Measurements from ENCODE around the gene ZNF521. TPM values are rescaled to one million over a fixed set of nuclear protein-coding genes. Genes with fewer than 3 reads are reported as not detected.

Gene ZNF521
- total and polyA plus RNA-seq, 10 of the 15 experiments (the other 5 are each of a cell fraction or from before 2014, with no cell fraction given) = 0.02 to 0.05 (median 0.04) TPM; not detected in 6

DNA sequence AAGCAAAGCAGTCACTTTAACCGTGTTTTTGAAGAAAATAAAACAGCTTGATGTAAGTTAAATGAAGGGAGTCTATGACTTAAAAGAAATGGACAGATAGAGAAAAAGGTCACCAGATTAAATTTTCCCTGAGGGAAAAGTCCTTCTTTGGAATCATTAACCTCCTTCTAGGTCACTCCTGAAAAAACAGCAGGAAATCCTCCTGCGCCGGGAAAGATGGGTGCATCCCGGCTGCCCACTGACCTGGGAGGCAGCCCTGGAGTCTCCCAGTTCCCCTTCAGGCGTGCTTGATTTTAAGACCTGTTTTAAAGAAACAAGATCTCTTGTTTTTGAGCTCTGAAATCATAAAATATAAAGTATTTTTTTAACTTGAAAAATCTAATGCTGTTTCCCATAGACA lies 18.4 kb upstream of the ZNF521 start:
- no peaks in the 10 kb centered on the region for H3K27me3 ChIP-seq (replicated peaks in 1 of 2; ENCODE audit: control insufficient read depth in 2 of 2, insufficient read depth in 2 of 2, low read length in 1 of 2)
- no TSS peak for BruUV-seq (replicated peaks)
- FAIRE-seq (no peak), DNase-seq (ENCODE audit: low read depth, low spot score) (no peak), ATAC-seq (no peak)
- H3K4me1 ChIP-seq (ENCODE audit: control insufficient read depth, insufficient read depth, low read length) = no peaks in the 10 kb centered on the region
- ChIA-PET RAD21 (ENCODE audit: unreplicated experiment) (no interaction called here), CTCF (interaction anchor here (0.8 kb wide), 1 partner anchor 488 kb away, joined by 3 read pairs; no protein-coding TSS in a partner anchor), SMC1A (ENCODE audit: uncharacterized antibody, unreplicated experiment) (interaction anchor here (0.6 kb wide), 1 partner anchor 85 kb away, joined by 3 read pairs; no protein-coding TSS in a partner anchor), POLR2A (no interaction called here)
- H3K4me3 ChIP-seq = no peak overlapping the region
- no peak overlapping the region for H3K4me2 ChIP-seq (ENCODE audit: control insufficient read depth, insufficient read depth)
- no peaks in the 10 kb centered on the region for H3K79me2 ChIP-seq (ENCODE audit: control insufficient read depth, insufficient read depth, low read length)
- WGBS (ENCODE audit: insufficient coverage, insufficient replicate concordance, low lambda C conversion rate, missing lambda C conversion rate) = 69% methylated on average over 5 of the region's 5 CpGs
- no peaks in the 10 kb centered on the region for H3K36me3 ChIP-seq (ENCODE audit: control insufficient read depth in 2 of 2, insufficient read depth in 2 of 2, low read length in 1 of 2)
- intact Hi-C loops (cut with micrococcal nuclease; ENCODE audit: unreplicated experiment) = no loop called here
- no peak overlapping the region for H3K9ac ChIP-seq (ENCODE audit: control insufficient read depth, insufficient read depth, low read length)
- TF ChIP-seq TBL1XR1 (IDR thresholded peaks at IDR 0.05; ENCODE audit: low read depth, low read length) (no peak), SMC3 (IDR thresholded peaks at IDR 0.05; ENCODE audit: borderline replicate concordance, low read length) (no peak), YY1 (IDR thresholded peaks at IDR 0.05; ENCODE audit: low read depth, low read length) (no peak), CBX5 (IDR thresholded peaks at IDR 0.05; ENCODE audit: low read depth) (no peak), SPI1 (IDR thresholded peaks at IDR 0.05; ENCODE audit: borderline replicate concordance, insufficient read depth, low read depth, low read length) (no peak), SREBF1 (IDR thresholded peaks at IDR 0.05; ENCODE audit: low read length) (no peak), LARP7 (IDR thresholded peaks at IDR 0.05) (no peak), ZSCAN29 (IDR thresholded peaks at IDR 0.05) (no peak), WRNIP1 (IDR thresholded peaks at IDR 0.05; ENCODE audit: borderline replicate concordance, low read depth, low read length) (no peak), RFX5 (IDR thresholded peaks at IDR 0.05; ENCODE audit: low read depth, low read length) (no peak), RAD51 (IDR thresholded peaks at IDR 0.05) (no peak)
- TF ChIP-seq, protein P1, sequence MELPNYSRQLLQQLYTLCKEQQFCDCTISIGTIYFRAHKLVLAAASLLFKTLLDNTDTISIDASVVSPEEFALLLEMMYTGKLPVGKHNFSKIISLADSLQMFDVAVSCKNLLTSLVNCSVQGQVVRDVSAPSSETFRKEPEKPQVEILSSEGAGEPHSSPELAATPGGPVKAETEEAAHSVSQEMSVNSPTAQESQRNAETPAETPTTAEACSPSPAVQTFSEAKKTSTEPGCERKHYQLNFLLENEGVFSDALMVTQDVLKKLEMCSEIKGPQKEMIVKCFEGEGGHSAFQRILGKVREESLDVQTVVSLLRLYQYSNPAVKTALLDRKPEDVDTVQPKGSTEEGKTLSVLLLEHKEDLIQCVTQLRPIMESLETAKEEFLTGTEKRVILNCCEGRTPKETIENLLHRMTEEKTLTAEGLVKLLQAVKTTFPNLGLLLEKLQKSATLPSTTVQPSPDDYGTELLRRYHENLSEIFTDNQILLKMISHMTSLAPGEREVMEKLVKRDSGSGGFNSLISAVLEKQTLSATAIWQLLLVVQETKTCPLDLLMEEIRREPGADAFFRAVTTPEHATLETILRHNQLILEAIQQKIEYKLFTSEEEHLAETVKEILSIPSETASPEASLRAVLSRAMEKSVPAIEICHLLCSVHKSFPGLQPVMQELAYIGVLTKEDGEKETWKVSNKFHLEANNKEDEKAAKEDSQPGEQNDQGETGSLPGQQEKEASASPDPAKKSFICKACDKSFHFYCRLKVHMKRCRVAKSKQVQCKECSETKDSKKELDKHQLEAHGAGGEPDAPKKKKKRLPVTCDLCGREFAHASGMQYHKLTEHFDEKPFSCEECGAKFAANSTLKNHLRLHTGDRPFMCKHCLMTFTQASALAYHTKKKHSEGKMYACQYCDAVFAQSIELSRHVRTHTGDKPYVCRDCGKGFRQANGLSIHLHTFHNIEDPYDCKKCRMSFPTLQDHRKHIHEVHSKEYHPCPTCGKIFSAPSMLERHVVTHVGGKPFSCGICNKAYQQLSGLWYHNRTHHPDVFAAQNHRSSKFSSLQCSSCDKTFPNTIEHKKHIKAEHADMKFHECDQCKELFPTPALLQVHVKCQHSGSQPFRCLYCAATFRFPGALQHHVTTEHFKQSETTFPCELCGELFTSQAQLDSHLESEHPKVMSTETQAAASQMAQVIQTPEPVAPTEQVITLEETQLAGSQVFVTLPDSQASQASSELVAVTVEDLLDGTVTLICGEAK (IDR thresholded peaks at IDR 0.05; ENCODE audit: borderline replicate concordance) = no peak
- TF ChIP-seq, protein P2, sequence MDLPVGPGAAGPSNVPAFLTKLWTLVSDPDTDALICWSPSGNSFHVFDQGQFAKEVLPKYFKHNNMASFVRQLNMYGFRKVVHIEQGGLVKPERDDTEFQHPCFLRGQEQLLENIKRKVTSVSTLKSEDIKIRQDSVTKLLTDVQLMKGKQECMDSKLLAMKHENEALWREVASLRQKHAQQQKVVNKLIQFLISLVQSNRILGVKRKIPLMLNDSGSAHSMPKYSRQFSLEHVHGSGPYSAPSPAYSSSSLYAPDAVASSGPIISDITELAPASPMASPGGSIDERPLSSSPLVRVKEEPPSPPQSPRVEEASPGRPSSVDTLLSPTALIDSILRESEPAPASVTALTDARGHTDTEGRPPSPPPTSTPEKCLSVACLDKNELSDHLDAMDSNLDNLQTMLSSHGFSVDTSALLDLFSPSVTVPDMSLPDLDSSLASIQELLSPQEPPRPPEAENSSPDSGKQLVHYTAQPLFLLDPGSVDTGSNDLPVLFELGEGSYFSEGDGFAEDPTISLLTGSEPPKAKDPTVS (IDR thresholded peaks at IDR 0.05; ENCODE audit: low read depth, low read length) = no peak
- TF ChIP-seq, protein P3, sequence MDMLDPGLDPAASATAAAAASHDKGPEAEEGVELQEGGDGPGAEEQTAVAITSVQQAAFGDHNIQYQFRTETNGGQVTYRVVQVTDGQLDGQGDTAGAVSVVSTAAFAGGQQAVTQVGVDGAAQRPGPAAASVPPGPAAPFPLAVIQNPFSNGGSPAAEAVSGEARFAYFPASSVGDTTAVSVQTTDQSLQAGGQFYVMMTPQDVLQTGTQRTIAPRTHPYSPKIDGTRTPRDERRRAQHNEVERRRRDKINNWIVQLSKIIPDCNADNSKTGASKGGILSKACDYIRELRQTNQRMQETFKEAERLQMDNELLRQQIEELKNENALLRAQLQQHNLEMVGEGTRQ (IDR thresholded peaks at IDR 0.05; ENCODE audit: borderline replicate concordance, low read depth, low read length) = no peak
- no peaks in the 10 kb centered on the region for H4K20me1 ChIP-seq (ENCODE audit: control insufficient read depth, insufficient read depth)
- H2AFZ ChIP-seq (ENCODE audit: control insufficient read depth, low read depth, low read length) = no peak overlapping the region
- in situ Hi-C loops (cut with MboI) = no loop called here
- H3K27ac ChIP-seq (ENCODE audit: control insufficient read depth, insufficient read depth) = no peak overlapping the region
- H3K9me3 ChIP-seq (replicated peaks; ENCODE audit: control insufficient read depth, insufficient read depth, low read length) = no peaks in the 10 kb centered on the region
